NCI-H2196 (cell line): Measurements from ENCODE around the gene PARD3.

ENCODE experiments used
- DNase-seq: peaks from one replicate; lab custom pipeline; 2025; ENCODE audit not compliant: unreplicated experiment; lab: John Stamatoyannopoulos, UW

The PARD3 gene

GRCh38 chr10:34121125-34121753 lies 693.9 kb downstream of the PARD3 start:
- no peak for DNase-seq

GRCh38 chr10:34119456-34119855 lies 695.6 kb downstream of the PARD3 start:
- no peak for DNase-seq

- no peak for DNase-seq
These were observed 698.3 kb downstream of the PARD3 start for GRCh38 chr10:34116681-34117271.

- DNase-seq, result peak; percentile 46
These were observed 698.9 kb downstream of the PARD3 start for GRCh38 chr10:34116220-34116641.

- no peak for DNase-seq
These were observed 700.2 kb downstream of the PARD3 start for GRCh38 chr10:34114914-34115313.

GRCh38 chr10:34113504-34114225 lies 701.4 kb downstream of the PARD3 start:
- DNase-seq, result no peak

GRCh38 chr10:34112171-34112782 lies 702.8 kb downstream of the PARD3 start:
- no peak for DNase-seq

- DNase-seq, result no peak
These were observed 703.9 kb downstream of the PARD3 start for GRCh38 chr10:34111179-34111578.

GRCh38 chr10:34109952-34110702 lies 705.0 kb downstream of the PARD3 start:
- no peak for DNase-seq

GRCh38 chr10:34109495-34109894 lies 705.6 kb downstream of the PARD3 start:
- DNase-seq, result no peak

- no peak for DNase-seq
These were observed 707.2 kb downstream of the PARD3 start for GRCh38 chr10:34107626-34108516.

- no peak for DNase-seq
These were observed 708.7 kb downstream of the PARD3 start for GRCh38 chr10:34106356-34106885.

- no peak for DNase-seq
These were observed 710.1 kb downstream of the PARD3 start for GRCh38 chr10:34104829-34105572.

GRCh38 chr10:34102893-34103506 lies 712.1 kb downstream of the PARD3 start:
- no peak for DNase-seq

- DNase-seq, result no peak
These were observed 712.8 kb downstream of the PARD3 start for GRCh38 chr10:34102237-34102673.

GRCh38 chr10:34101001-34101400 lies 714.1 kb downstream of the PARD3 start:
- no peak for DNase-seq

- no peak for DNase-seq
These were observed 716.1 kb downstream of the PARD3 start for GRCh38 chr10:34098821-34099567.

GRCh38 chr10:34097682-34098081 lies 717.4 kb downstream of the PARD3 start:
- no peak for DNase-seq
